ENCODE results near the gene INSC.

The INSC gene

DNA sequence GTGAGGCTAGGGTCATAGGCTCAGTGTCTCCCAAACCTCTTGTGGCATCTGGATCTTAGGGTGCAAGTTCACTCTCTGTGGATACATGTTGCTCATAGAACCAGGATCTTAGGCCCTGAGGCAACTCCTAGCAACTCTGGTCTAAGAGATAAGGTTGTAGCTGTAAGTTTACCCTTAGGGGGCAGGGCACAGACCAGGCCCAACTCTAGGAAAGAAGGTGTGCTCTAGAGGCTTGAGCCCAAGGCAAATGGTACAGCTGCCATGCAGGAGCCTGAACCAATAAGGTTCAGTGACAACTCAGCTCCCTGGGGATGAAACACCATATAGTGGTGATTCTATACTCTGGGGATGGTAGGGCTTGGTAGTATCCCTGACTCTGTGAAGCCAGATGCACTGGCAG, 23.5 kb upstream of the INSC start:
- TF ChIP-seq, protein P1, sequence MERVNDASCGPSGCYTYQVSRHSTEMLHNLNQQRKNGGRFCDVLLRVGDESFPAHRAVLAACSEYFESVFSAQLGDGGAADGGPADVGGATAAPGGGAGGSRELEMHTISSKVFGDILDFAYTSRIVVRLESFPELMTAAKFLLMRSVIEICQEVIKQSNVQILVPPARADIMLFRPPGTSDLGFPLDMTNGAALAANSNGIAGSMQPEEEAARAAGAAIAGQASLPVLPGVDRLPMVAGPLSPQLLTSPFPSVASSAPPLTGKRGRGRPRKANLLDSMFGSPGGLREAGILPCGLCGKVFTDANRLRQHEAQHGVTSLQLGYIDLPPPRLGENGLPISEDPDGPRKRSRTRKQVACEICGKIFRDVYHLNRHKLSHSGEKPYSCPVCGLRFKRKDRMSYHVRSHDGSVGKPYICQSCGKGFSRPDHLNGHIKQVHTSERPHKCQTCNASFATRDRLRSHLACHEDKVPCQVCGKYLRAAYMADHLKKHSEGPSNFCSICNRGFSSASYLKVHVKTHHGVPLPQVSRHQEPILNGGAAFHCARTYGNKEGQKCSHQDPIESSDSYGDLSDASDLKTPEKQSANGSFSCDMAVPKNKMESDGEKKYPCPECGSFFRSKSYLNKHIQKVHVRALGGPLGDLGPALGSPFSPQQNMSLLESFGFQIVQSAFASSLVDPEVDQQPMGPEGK (CRISPR knock-in tag; IDR thresholded peaks at IDR 0.05; ENCODE audit: borderline replicate concordance), result no peak
- no peak for TF ChIP-seq ZC3H10 (CRISPR knock-in tag; IDR thresholded peaks at IDR 0.05)
- TF ChIP-seq RARB (CRISPR knock-in tag; IDR thresholded peaks at IDR 0.05), result no peak
- no peak for TF ChIP-seq ZFP30 (CRISPR knock-in tag; IDR thresholded peaks at IDR 0.05)
- TF ChIP-seq, protein P2, sequence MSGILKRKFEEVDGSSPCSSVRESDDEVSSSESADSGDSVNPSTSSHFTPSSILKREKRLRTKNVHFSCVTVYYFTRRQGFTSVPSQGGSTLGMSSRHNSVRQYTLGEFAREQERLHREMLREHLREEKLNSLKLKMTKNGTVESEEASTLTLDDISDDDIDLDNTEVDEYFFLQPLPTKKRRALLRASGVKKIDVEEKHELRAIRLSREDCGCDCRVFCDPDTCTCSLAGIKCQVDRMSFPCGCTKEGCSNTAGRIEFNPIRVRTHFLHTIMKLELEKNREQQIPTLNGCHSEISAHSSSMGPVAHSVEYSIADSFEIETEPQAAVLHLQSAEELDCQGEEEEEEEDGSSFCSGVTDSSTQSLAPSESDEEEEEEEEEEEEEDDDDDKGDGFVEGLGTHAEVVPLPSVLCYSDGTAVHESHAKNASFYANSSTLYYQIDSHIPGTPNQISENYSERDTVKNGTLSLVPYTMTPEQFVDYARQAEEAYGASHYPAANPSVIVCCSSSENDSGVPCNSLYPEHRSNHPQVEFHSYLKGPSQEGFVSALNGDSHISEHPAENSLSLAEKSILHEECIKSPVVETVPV (CRISPR knock-in tag; IDR thresholded peaks at IDR 0.05), result no peak
- TF ChIP-seq, protein P3, sequence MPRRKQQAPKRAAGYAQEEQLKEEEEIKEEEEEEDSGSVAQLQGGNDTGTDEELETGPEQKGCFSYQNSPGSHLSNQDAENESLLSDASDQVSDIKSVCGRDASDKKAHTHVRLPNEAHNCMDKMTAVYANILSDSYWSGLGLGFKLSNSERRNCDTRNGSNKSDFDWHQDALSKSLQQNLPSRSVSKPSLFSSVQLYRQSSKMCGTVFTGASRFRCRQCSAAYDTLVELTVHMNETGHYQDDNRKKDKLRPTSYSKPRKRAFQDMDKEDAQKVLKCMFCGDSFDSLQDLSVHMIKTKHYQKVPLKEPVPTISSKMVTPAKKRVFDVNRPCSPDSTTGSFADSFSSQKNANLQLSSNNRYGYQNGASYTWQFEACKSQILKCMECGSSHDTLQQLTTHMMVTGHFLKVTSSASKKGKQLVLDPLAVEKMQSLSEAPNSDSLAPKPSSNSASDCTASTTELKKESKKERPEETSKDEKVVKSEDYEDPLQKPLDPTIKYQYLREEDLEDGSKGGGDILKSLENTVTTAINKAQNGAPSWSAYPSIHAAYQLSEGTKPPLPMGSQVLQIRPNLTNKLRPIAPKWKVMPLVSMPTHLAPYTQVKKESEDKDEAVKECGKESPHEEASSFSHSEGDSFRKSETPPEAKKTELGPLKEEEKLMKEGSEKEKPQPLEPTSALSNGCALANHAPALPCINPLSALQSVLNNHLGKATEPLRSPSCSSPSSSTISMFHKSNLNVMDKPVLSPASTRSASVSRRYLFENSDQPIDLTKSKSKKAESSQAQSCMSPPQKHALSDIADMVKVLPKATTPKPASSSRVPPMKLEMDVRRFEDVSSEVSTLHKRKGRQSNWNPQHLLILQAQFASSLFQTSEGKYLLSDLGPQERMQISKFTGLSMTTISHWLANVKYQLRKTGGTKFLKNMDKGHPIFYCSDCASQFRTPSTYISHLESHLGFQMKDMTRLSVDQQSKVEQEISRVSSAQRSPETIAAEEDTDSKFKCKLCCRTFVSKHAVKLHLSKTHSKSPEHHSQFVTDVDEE (CRISPR knock-in tag; IDR thresholded peaks at IDR 0.05), result no peak
- TF ChIP-seq GLIS3 (CRISPR knock-in tag; IDR thresholded peaks at IDR 0.05), result no peak
- no peak for TF ChIP-seq PPARA (CRISPR knock-in tag; IDR thresholded peaks at IDR 0.05; ENCODE audit: borderline replicate concordance)
- TF ChIP-seq ARNTL (CRISPR knock-in tag; IDR thresholded peaks at IDR 0.05; ENCODE audit: borderline replicate concordance, low read depth), result no peak
- TF ChIP-seq OSR1 (CRISPR knock-in tag; IDR thresholded peaks at IDR 0.05), result no peak
- no peak for TF ChIP-seq ZNF565 (CRISPR knock-in tag; conservative IDR thresholded peaks at IDR 0.05; ENCODE audit: low read depth)
- TF ChIP-seq CSDC2 (CRISPR knock-in tag; IDR thresholded peaks at IDR 0.05), result no peak
- no peak for TF ChIP-seq ZFP3 (CRISPR knock-in tag; IDR thresholded peaks at IDR 0.05)
- no peak for TF ChIP-seq ZNF8 (CRISPR knock-in tag; IDR thresholded peaks at IDR 0.05)
- no peak for TF ChIP-seq BACH2 (CRISPR knock-in tag; IDR thresholded peaks at IDR 0.05; ENCODE audit: borderline replicate concordance)
- no peak for TF ChIP-seq SNAI2 (CRISPR knock-in tag; IDR thresholded peaks at IDR 0.05)
- no peak for TF ChIP-seq TCF4 (CRISPR knock-in tag; IDR thresholded peaks at IDR 0.05; ENCODE audit: borderline replicate concordance)
- TF ChIP-seq TOX (CRISPR knock-in tag; IDR thresholded peaks at IDR 0.05; ENCODE audit: borderline replicate concordance), result no peak
- ATAC-seq, result no peak

DNA sequence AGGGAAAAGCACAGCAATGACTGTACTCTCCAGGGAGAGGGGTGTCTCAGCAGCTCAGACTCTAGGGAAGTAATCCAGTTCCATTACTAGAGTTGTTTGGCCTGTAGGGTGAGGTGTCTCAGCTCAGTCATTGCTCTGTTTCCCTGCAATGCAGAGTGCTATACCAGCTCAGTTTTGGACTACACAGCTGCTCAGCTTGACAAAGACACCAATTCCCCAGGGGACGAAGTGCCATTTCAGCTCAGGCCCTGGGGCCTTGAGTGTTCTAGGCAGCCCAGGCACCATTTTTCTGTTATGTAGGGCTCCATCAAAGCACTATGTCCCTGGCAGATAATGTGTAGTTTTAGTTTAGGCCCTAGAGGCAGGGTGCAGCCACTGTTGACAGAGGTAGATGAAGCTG, 23.1 kb upstream of the INSC start:
- TF ChIP-seq PPARA (CRISPR knock-in tag; IDR thresholded peaks at IDR 0.05; ENCODE audit: borderline replicate concordance) (no peak), ZNF8 (CRISPR knock-in tag; IDR thresholded peaks at IDR 0.05) (no peak), ZNF565 (CRISPR knock-in tag; conservative IDR thresholded peaks at IDR 0.05; ENCODE audit: low read depth) (no peak), ZFP30 (CRISPR knock-in tag; IDR thresholded peaks at IDR 0.05) (no peak)
- TF ChIP-seq, protein P1 (CRISPR knock-in tag; IDR thresholded peaks at IDR 0.05; ENCODE audit: borderline replicate concordance), result no peak
- ATAC-seq, result no peak

DNA sequence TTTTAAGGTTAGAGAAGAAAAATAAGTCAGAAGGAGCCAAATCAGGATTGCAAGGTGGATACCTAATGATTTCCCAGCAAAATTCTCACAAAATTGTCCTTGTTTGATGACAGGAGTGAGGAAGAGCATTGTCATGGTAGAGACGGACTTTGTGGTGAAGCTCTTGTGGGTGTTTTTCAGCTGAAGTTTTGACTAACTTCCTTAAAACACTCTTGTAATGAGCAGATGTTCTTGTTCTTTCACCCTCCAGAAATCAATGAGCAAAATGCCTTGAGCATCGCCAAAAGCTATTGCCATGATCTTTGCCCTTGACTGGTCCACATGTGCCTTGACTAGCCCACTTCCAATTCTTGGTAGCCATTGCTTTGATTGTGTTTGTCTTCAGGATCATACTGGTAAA, 21.3 kb upstream of the INSC start:
- TF ChIP-seq ZNF70 (CRISPR knock-in tag; IDR thresholded peaks at IDR 0.05) (no peak), CSDC2 (CRISPR knock-in tag; IDR thresholded peaks at IDR 0.05) (no peak)
- ATAC-seq, result no peak

DNA sequence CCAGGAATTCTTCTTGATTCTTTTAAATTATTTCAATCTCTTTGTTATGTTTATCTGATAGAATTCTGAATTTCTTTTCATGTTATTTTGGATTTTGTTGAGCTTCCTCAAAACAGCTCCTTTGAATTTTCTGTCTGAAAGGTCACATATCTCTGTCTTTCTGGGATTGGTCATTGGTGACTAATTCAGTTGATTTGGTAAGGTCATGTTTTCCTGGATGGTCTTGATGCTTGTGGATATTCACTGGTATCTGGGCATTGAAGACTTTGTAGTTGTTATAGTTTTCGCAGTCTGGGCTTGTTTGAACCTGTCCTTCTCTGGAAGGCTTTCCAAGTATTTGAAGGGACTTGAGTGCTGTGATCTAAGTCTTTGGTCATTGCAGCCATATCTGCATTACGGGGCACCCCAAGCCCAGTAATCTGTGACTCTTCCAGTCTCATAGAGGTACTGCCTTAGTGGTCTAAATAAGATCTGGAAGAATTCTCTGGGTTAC, 18.9 kb upstream of the INSC start:
- ATAC-seq, result no peak
- TF ChIP-seq, protein P2 (CRISPR knock-in tag; IDR thresholded peaks at IDR 0.05), result no peak
- TF ChIP-seq ESRRG (CRISPR knock-in tag; IDR thresholded peaks at IDR 0.05) (no peak), ISL1 (CRISPR knock-in tag; IDR thresholded peaks at IDR 0.05) (no peak), ZNF70 (CRISPR knock-in tag; IDR thresholded peaks at IDR 0.05) (no peak), CSDC2 (CRISPR knock-in tag; IDR thresholded peaks at IDR 0.05) (no peak)
- TF ChIP-seq, protein P3 (CRISPR knock-in tag; IDR thresholded peaks at IDR 0.05), result no peak
- TF ChIP-seq, protein P1 (CRISPR knock-in tag; IDR thresholded peaks at IDR 0.05; ENCODE audit: borderline replicate concordance), result no peak
